OCI-LY7 (cell line): ENCODE results near the gene IGBP1. TPM values are rescaled to one million over a fixed set of nuclear protein-coding genes. Genes with fewer than 3 reads are reported as not detected.
A peak's percentile ranks its signal among the peaks of the same experiment; 100 is the strongest.

Experiments
- BruUV-seq: library from RNA; stranded (reverse); fragments of 400-500 nt; replicated peaks from 2 replicates; lab custom pipeline; 2021; lab: Mats Ljungman, UMichigan
- CTCF ChIA-PET: fragments of 300-600 bp; sonication (Branson Sonifier 250); formaldehyde crosslinking; loops from one replicate; lab custom pipeline; 2022; ENCODE audit warnings: antibody characterized with exemption; ENCODE audit not compliant: unreplicated experiment; lab: Charles Lee
- POLR2A ChIA-PET: fragments of 300-600 bp; sonication (Branson Sonifier 250); formaldehyde crosslinking; loops from one replicate; lab custom pipeline; 2022; ENCODE audit warnings: antibody characterized with exemption; lab: Charles Lee
- DNase-seq: peaks from one replicate; pipeline ENCODE4 v3.0.0-alpha.2; 2015; ENCODE audit warnings: low spot score
- H2AFZ ChIP-seq: fragments of 200-600 bp; sonication (generic), shearing (Covaris generic); 2 replicates; pipeline ENCODE4 v1.6.1; 2014; ENCODE audit warnings: mild to moderate bottlenecking, antibody characterized with exemption, low read length, moderate library complexity
- H3K27ac ChIP-seq: fragments of 200-600 bp; sonication (generic); 2 replicates; pipeline ENCODE4 v1.5.1; 2014; ENCODE audit warnings: mixed run types, low read depth, mild to moderate bottlenecking, moderate library complexity, low read length, inconsistent platforms; ENCODE audit not compliant: poor library complexity, severe bottlenecking
- H3K36me3 ChIP-seq: fragments of 200-600 bp; sonication (generic); 2 replicates; pipeline ENCODE4 v1.6.1; 2014; ENCODE audit warnings: mild to moderate bottlenecking, antibody characterized with exemption, low read length, moderate library complexity, mixed read lengths; ENCODE audit not compliant: insufficient read depth
- H3K4me1 ChIP-seq: fragments of 200-600 bp; sonication (generic); 2 replicates; pipeline ENCODE4 v1.5.1; 2014; ENCODE audit warnings: mild to moderate bottlenecking, low read length; ENCODE audit not compliant: insufficient read depth, poor library complexity, severe bottlenecking
- H3K4me2 ChIP-seq: fragments of 200-600 bp; sonication (generic); 2 replicates; pipeline ENCODE4 v1.6.1; 2014; ENCODE audit warnings: mild to moderate bottlenecking, low read length
- H3K4me3 ChIP-seq: fragments of 200-600 bp; sonication (generic); 2 replicates; pipeline ENCODE4 v1.5.1; 2014; ENCODE audit warnings: mild to moderate bottlenecking, low read depth, low read length; ENCODE audit not compliant: poor library complexity, severe bottlenecking
- H3K79me2 ChIP-seq: fragments of 200-600 bp; sonication (generic); 2 replicates; pipeline ENCODE4 v1.6.1; 2016; ENCODE audit warnings: low read depth, mild to moderate bottlenecking, low read length, moderate library complexity, mixed read lengths; ENCODE audit not compliant: insufficient read depth
- H3K9me2 ChIP-seq: fragments of 200-600 bp; sonication (generic); 2 replicates; pipeline ENCODE4 v1.6.1; 2016; ENCODE audit warnings: mild to moderate bottlenecking, low read length, mixed read lengths; ENCODE audit not compliant: insufficient read depth
- H3K9me3 ChIP-seq: fragments of 200-600 bp; sonication (generic); 2 replicates; pipeline ENCODE4 v1.6.1; 2014; ENCODE audit warnings: mild to moderate bottlenecking, mixed run types, low read length, mixed read lengths
- H4K20me1 ChIP-seq: fragments of 200-600 bp; sonication (generic); 2 replicates; pipeline ENCODE4 v1.6.1; 2014; ENCODE audit warnings: mild to moderate bottlenecking, antibody characterized with exemption, low read length, moderate library complexity, mixed read lengths; ENCODE audit not compliant: insufficient read depth
- CTCF ChIP-seq: fragments of 200-600 bp; sonication (generic); conservative IDR thresholded peaks from 2 replicates; pipeline ENCODE4 v1.5.1; 2014; ENCODE audit warnings: mild to moderate bottlenecking, antibody characterized with exemption, low read length, moderate library complexity, mixed read lengths
- EZH2phosphoT487 ChIP-seq: fragments of 200-600 bp; sonication (generic); IDR thresholded peaks from 2 replicates; pipeline ENCODE4 v1.6.1; 2018; ENCODE audit warnings: low read depth, borderline replicate concordance, mild to moderate bottlenecking, mixed run types, antibody characterized with exemption, low read length, moderate library complexity, mixed read lengths
- intact Hi-C: fragments of 100-400 bp; cut with micrococcal nuclease; formaldehyde crosslinking; loops from one replicate; pipeline ENCODE4 v1.10.0; 2022; ENCODE audit not compliant: unreplicated experiment
- total RNA-seq, 2 experiments: library from RNA; depleted of rRNA in 1 of 2; stranded (reverse); fragments of >200 nt in 1 of 2; shearing (Covaris generic) in 1 of 2; gene quantifications; 2 replicates each; pipeline ENCODE4 v1.2.3, GENCODE V29; 2014 to 2022

The IGBP1 gene
- total RNA-seq, 2 experiments from 2014 or later, result 47.2 to 60.5 TPM

- CTCF ChIA-PET, result no interaction called here
- Histone ChIP-seq H3K36me3 (no peaks in the 10 kb centered on the region), H3K9me2 (no peaks in the 10 kb centered on the region), H3K79me2 (no peaks in the 10 kb centered on the region), H3K9me3 (no peaks in the 10 kb centered on the region), H3K4me3 (no peak overlapping the region), H3K27ac (no peak overlapping the region), H3K4me1 (no peaks in the 10 kb centered on the region), H4K20me1 (no peaks in the 10 kb centered on the region), H2AFZ (no peak overlapping the region), H3K4me2 (no peak overlapping the region)
- intact Hi-C loops, result loop anchor here (10.0 kb wide), 1 partner anchor 665 kb away; no protein-coding TSS in a partner anchor
- TF ChIP-seq EZH2phosphoT487 (no peak), CTCF (no peak)
- DNase-seq, result no peak
- no TSS peak for BruUV-seq
- POLR2A ChIA-PET, result no interaction called here
Observed at GRCh38 chrX:70089604-70090297, 43.5 kb upstream of the IGBP1 start.

- ChIA-PET CTCF (no interaction called here), POLR2A (no interaction called here)
- no peak for DNase-seq
- no peaks in the 10 kb centered on the region for H3K79me2 ChIP-seq
- TF ChIP-seq EZH2phosphoT487 (no peak), CTCF (no peak)
- no peak overlapping the region for H2AFZ ChIP-seq
- H3K36me3 ChIP-seq, result no peaks in the 10 kb centered on the region
- H3K9me3 ChIP-seq, result no peaks in the 10 kb centered on the region
- H3K4me1 ChIP-seq, result no peaks in the 10 kb centered on the region
- H4K20me1 ChIP-seq, result no peaks in the 10 kb centered on the region
- no peaks in the 10 kb centered on the region for H3K9me2 ChIP-seq
- H3K27ac ChIP-seq, result no peak overlapping the region
- no TSS peak for BruUV-seq
- no peak overlapping the region for H3K4me3 ChIP-seq
- intact Hi-C loops, result loop anchor here (10.0 kb wide), 1 partner anchor 667 kb away; no protein-coding TSS in a partner anchor
- H3K4me2 ChIP-seq, result no peak overlapping the region
Observed at GRCh38 chrX:70092247-70092646, 41.0 kb upstream of the IGBP1 start.

GRCh38 chrX:70096052-70096451 is 37.2 kb upstream of the IGBP1 start:
- Histone ChIP-seq H3K4me2 (no peak overlapping the region), H4K20me1 (no peaks in the 10 kb centered on the region), H3K36me3 (no peaks in the 10 kb centered on the region), H3K4me1 (no peaks in the 10 kb centered on the region), H3K27ac (no peak overlapping the region), H2AFZ (no peak overlapping the region), H3K9me2 (no peaks in the 10 kb centered on the region), H3K9me3 (no peaks in the 10 kb centered on the region), H3K4me3 (no peak overlapping the region), H3K79me2 (no peaks in the 10 kb centered on the region)
- POLR2A ChIA-PET, result no interaction called here
- 0 out of 2 replicates have a peak, but pooled peaks have one; percentile 14 for TF ChIP-seq CTCF
- TF ChIP-seq EZH2phosphoT487, result no peak
- no peak for DNase-seq
- CTCF ChIA-PET, result no interaction called here
- intact Hi-C loops, result loop anchor here (10.0 kb wide), 1 partner anchor 671 kb away; no protein-coding TSS in a partner anchor
- no TSS peak for BruUV-seq
